ENCODE data around the gene DNAJC30.

DNA sequence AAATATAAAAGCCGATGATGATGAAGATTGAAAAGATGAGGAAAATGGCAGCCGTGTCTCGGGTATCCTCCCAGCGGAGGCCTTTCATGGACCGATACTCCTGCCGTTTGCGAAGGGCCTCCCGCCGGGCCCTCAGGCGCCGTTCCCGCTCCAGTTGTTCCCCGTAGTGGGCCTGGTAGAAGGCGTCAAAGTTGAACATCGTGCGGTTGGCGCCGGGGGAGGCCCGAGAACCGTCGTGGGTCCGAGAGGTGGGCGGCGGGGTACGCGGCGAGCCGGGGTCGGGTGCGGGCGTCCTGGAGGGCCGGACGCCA, 553 bp downstream of the DNAJC30 start:
- TF ChIP-seq, protein P1, sequence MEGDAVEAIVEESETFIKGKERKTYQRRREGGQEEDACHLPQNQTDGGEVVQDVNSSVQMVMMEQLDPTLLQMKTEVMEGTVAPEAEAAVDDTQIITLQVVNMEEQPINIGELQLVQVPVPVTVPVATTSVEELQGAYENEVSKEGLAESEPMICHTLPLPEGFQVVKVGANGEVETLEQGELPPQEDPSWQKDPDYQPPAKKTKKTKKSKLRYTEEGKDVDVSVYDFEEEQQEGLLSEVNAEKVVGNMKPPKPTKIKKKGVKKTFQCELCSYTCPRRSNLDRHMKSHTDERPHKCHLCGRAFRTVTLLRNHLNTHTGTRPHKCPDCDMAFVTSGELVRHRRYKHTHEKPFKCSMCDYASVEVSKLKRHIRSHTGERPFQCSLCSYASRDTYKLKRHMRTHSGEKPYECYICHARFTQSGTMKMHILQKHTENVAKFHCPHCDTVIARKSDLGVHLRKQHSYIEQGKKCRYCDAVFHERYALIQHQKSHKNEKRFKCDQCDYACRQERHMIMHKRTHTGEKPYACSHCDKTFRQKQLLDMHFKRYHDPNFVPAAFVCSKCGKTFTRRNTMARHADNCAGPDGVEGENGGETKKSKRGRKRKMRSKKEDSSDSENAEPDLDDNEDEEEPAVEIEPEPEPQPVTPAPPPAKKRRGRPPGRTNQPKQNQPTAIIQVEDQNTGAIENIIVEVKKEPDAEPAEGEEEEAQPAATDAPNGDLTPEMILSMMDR (IDR thresholded peaks at IDR 0.05) = no peak
- no peak for TF ChIP-seq POLR2A (IDR thresholded peaks at IDR 0.05)

Measured in adrenal gland (tissue), 5 donors.